ENCODE results near the gene CHST14.

Gene CHST14, protein sequence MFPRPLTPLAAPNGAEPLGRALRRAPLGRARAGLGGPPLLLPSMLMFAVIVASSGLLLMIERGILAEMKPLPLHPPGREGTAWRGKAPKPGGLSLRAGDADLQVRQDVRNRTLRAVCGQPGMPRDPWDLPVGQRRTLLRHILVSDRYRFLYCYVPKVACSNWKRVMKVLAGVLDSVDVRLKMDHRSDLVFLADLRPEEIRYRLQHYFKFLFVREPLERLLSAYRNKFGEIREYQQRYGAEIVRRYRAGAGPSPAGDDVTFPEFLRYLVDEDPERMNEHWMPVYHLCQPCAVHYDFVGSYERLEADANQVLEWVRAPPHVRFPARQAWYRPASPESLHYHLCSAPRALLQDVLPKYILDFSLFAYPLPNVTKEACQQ

DNA sequence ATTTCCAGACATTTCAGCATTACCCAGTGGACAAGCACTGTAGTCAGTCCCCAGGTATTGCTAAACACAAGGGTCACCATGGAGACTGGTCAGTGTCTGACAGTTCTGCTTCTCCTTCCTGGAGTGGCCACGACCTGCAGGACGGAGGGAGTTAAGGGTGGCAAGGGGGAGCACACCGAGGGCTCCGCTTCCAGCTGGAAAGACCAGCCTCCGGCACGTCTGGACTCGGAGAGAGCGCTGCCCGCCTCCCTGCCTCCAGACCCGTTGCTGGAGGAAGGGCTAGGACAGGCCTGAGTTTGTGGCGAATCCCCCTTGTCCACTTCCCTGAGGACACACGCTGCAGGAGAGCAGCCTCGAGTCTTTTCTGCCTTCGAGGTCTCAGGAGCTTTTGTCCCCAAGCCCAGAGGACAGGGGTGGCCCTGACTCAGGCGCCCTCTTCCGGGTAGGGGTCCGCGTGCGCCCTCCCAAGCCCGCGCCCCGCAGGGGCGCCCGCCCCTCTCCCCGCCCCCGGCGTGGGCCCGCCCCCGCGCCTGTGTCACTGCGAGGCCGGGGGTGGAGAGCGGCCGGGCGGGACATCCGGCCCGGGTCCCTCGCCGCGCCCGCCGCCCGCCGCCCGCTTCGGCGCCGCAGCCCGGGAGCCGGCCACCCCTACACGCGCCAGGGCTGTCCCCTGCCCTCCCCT lies at the start of gene CHST14:
Gene CHST14 (plus strand): TSS at position 562 of the 682 bp plus-strand sequence. CDS start 230 bp downstream, outside the sequence.
- DNase-seq (ENCODE audit: low read depth in 2 of 2, low spot score in 1 of 2): peak; percentile 29 to 37

DNA sequence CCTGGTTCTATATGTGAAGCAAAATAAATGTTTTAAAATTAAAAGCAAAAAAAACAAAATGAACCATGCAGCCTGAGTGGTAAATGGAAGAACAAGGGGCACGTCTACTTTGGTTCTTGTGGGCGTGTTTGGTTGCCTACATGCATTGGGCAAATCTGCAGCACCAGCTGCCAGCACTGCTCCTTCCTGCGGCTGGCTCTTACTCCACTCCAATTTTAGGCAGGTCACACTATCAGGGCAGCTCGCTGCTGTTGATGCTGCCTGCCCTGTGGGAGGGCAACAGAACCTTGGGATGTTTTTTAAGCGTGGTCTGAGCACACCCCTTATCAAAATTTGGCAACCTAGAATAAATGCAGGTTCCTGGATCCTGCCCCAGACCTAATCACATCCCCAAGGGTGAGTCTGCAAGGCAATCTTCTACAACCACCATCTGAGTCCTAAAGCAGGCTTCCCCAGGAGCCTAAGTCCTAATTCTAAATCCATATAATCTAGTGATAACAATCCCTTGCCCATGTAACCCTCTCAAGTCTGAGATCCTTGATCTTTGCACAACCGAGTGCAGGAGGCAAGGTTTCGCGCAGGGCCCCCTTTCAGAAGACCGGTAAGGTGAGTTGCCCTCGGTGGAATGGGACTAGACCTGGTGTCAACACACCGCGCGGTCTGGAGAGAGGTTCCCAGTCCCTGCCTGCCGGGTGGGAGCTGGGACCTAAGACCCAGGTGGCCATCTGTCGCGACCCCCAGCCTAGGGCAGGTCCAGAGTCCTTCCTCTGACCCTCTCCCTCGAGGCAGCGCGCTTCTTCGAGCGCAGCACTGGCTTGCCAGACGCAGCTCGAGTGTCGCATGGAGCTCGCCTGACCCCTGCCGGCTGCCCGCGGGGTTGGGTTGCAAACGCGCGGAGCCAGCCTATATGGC lies 49.3 kb upstream of the CHST14 start:
- peak; percentile 56 to 60 for DNase-seq (ENCODE audit: low read depth in 2 of 2, low spot score in 1 of 2)

DNA sequence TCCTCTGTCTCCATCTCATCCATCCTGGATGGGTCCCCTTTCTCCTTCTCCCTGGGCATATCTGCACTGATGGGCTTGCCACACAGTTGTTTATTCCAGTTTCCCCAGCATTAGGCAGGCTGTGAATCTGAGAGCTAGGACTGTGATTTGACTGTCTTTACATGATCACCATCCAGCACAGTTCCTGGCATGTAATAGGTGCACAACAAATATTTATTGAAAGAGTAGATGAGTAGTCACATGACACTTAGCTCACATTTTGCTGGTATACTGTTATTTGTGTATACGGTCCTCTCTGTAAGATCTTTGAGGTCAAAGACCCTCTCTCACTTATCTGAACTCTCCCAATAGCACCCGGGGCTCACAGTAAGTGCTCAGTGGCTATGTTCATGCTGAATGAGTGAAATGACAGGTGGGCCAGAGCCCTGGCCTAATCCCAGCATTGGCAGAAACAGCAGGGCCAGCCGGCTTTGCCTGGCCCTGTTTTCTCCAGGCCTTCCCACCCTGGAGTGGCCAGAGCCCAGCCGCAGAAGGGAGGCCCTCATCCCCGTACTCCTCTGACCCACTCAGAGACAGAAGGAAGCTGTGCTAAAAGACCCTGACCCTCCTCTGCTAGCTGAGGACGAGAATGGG lies 46.2 kb upstream of the CHST14 start:
- no peak for DNase-seq (ENCODE audit: low read depth in 2 of 2, low spot score in 1 of 2)

DNA sequence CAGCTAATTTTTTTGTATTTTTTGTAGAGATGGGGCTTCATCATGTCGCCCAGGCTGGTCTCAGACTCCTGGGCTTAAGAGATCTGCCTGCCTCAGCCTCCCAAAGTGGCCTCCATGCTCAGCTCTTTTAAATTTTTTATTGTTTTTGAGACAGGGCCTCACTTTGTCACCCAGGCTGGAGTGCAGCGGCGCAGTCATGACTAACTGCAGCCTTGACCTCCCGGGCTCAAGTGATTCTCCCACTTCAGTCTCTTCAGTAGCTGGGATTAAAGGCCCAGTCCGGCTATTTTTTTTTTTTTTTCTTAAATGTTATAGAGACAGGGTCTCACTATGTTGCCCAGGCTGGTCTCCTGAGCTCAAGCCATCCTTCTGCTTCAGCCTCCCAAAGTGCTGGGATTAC lies 45.1 kb upstream of the CHST14 start:
- DNase-seq (ENCODE audit: low read depth in 2 of 2, low spot score in 1 of 2): no peak

DNA sequence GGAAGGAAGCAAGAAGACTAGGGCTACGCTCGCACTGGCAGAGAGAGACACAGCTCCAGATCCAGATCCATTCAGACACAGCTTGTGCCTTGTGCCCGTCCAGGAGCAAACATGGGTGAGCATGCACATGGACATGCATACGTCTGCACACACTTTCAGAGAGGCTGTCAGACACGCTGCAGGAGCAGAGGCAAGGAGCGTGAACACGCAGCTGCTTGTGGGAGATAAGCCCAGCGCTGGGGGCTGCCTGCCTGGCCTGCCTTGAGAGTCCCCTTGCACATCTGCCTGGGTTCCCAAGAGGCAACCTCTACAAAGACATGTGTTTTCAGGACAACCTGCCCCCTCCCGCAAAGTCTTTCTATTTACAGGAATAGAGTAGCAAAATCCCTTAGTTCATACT lies 43.6 kb upstream of the CHST14 start:
- no peak for DNase-seq (ENCODE audit: low read depth in 2 of 2, low spot score in 1 of 2)

DNA sequence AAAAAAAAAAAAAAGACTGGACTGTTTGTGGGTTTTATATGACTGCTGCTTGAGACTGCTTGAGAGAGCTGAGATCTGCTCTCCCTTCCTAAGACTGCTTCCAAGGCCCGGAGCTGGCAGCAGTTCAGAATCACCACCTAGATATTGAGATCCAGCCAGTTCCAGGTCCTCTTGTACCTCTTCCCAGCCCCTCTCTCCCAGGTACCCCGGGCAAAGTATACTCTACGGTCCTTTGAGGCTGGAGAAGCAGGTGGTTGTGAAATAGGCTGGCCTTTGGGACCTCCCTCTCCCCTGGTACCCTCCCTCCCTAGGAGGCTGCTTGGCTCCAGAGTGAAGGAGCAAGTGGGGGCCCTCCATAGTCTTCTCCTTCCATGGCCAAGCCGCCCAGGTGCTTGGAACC lies 42.6 kb upstream of the CHST14 start:
- DNase-seq (ENCODE audit: low read depth in 2 of 2, low spot score in 1 of 2): no peak

GRCh38 chr15:40429068-40429710 lies 41.6 kb upstream of the CHST14 start:
- DNase-seq (ENCODE audit: low read depth in 2 of 2, low spot score in 1 of 2): no peak

DNA sequence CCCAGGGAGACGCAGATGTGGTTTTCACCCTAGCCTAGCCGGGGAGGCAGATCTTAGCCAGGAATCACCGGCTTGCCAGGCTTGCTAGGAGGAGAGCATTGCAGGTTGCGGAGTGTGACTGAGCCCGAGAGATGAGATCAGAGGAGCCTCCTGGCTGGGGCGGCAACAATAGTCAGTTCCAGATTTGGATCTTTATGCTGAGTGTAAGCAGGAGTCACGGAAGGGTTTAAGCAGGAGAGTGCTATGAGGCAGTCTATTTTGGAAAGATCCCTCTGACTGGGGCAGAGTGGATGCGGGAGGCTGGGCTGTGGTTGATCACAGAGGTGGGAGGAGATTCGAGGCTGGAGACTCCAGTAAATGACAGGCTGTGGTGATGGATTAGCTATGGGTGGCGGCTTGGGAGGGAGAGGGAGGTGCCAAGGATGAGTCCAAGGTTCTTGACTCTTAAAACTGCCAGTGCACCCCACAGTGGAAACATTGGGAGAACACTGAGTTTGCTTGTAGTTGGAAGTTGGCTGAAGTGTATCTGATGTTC lies 40.4 kb upstream of the CHST14 start:
- DNase-seq (ENCODE audit: low read depth in 2 of 2, low spot score in 1 of 2): no peak

GRCh38 chr15:40435023-40435709 lies 35.6 kb upstream of the CHST14 start:
- DNase-seq (ENCODE audit: low read depth in 2 of 2, low spot score in 1 of 2): no peak

GRCh38 chr15:40435710-40436089 lies 35.1 kb upstream of the CHST14 start:
- DNase-seq (ENCODE audit: low read depth in 2 of 2, low spot score in 1 of 2): no peak

DNA sequence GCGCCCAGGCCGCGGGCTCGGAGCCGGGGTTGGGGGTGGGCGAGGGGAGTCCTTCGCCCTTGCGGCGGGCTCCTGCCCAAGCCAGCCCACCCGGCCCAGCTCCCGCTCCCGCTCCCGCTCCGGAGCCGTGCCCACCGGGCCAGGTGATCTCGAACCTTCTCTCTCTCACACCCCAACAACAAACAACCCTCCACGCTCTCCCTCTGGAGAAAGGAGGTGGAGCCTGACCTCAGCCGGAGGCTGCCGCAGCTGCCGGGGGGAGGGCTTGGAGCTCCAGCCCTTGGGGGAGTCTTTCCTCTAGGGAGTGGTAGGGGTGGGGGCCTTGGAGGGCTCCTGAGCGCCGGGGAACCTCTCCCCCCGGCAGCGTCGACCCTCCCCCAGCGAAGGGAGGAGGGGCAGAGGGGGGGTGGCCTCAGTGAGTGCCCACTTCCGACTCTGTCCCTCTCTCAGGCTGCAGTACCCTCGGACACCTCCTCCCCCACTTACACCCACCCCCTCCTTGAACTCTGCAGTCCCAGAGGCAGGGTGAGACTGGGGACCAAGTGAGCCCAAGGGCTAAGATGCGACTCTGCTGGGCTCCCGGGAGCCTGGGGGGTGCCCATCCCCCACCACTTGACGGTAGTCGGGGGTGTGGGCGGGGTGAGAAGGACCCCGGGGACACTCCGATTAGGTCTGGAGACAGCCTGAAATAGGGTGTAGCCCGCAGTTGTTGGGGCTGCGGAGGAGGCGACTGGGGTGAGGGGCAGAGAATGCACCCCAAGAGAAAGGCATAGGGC lies 34.5 kb upstream of the CHST14 start:
- DNase-seq (ENCODE audit: low read depth in 2 of 2, low spot score in 1 of 2): no peak

DNA sequence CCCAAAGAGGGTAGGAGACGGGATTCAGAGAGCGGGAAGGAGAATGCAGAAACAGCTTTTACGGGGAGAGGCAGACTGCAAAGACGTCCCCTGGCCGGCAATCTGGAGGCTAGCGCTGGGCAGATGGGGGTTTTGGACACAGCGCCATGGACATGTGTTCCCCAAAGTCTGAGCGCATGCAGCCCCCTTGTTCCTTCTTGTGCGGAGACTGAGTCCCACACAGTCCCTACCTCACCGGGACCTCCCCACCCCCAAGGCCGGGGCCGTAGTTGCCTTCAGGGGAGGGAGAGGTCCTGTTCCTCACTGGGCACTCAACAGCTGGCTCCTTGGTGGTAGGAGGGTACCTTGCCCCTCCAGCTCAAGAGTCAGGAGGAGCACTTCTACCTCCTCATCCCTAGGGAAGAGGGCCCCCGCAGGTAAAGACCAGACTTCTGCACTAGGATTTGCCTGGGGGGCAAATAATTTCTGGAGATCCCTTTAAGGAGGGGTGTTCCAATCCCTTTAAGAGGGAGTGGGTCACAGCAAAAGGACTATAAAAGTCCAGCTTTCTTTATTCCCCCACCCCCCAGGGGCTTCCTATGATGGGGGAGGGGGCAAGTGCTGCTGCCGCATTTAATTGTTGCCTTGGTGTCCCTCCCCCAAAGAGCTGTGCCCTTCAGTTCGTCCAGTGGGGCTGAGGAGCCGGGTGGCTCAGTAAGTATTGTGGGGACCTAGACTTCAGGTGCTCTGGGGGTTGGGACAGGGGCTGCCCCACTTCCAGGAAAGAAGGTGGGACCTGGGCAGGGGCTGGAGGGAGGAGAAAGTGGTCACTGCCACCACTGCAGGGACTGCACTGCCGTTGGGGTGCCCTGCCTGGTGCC lies 33.7 kb upstream of the CHST14 start:
- no peak for DNase-seq (ENCODE audit: low read depth in 2 of 2, low spot score in 1 of 2)

GRCh38 chr15:40437752-40438687 lies 32.8 kb upstream of the CHST14 start:
- no peak for DNase-seq (ENCODE audit: low read depth in 2 of 2, low spot score in 1 of 2)

DNA sequence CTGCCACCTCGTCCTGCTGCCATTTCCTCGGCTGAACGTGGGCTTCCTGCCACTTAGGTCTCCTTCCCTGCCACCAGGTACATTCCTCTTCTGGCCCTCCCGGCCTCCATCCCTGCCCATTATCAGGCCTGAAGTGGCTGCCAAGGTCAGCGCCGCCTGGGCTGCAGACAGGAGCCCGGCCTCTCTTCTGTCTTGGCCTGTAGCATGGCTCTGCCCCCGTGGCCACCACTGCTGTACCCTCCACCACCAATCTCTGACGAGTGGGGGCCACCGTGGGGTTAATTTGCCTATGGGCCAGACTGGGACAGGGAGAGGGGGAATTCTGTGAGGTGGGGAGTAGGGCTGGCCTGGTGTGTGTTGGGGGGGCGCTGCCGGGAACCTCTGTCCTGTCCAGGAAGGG lies 32.1 kb upstream of the CHST14 start:
- no peak for DNase-seq (ENCODE audit: low read depth in 2 of 2, low spot score in 1 of 2)

DNA sequence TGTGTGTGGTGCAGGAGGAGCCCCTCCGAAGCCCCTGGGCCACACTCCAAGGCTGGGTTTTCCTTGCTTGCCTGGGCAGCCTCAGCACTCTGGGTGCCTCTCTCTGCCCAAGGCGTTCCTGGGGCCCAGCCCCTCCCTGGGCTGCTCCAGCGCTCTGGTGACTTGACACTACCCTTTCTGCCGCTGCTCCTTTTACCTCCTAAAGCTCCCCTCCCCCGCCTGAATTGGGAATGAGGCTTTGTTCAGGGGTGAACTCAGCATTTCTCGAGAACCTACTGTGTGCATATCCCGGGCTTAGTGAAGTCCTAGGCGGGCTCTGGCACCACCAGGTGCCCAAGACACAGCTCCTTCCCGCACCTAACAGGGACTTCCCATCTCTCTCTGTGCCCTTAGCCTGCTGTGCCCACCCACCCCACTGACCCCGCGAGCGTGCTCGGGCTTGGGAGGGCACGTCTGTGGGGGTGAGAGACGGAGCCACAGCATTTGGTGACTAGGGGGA lies 31.3 kb upstream of the CHST14 start:
- no peak for DNase-seq (ENCODE audit: low read depth in 2 of 2, low spot score in 1 of 2)

DNA sequence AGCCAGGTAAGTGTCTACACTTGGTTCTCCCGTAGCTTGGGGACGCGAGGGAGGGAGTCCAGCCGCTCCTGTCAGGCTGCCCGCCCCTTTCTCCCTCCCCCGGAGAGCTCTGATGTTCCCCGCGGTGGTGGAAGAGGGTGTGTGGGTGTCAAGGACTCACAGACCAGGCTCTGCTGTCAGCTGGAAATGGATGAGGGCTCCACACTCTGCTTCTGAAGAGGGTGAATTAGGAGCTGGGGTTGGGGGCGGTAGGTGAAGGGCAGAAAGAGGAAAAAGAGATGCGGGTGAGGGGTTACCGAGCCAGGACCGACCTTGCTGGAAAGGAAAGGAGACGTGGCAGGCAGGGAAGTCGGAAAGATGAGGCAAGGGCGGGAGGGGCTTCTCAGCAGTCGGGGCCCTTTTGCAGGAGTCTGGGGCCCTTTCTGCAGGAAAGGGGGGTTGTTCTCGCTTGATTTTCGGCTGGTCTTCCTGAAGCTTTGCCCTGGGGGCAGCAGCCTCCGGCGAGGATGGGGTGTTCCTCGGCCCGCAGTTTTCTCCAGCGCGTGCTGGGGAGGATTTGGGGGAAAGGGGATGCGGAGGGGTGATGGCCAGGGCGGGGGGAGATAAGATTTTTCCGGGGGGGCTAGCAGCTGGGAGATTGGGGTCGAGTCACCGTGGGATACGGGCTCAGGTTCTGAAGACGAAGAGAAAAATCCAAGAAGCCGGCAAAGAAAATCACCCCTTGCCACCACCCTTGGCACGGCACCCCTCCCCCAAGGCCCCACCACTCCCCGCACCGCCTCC lies 30.6 kb upstream of the CHST14 start:
- no peak for DNase-seq (ENCODE audit: low read depth in 2 of 2, low spot score in 1 of 2)

All from stimulated activated CD8-positive, alpha-beta memory T cell treated with anti-CD3 and anti-CD28 coated beads, Interleukin-4, amount 100 ng/mL, for 4 hours (primary cell).